GM12878 (cell line): Measurements from ENCODE around the gene LAYN. TPM values are rescaled to one million over a fixed set of nuclear protein-coding genes. Genes with fewer than 3 reads are reported as not detected.
A peak's percentile ranks its signal among the peaks of the same experiment; 100 is the strongest.

Experiments used
- ATAC-seq: fragments of 200-7000 bp; cut with Tn5 transposase; 3 replicates; pipeline ENCODE4 v1.9.1; 2020; ENCODE audit warnings: mild to moderate bottlenecking, moderate library complexity
- BruUV-seq: library from RNA; stranded (reverse); fragments of 400-500 nt; replicated peaks from 2 replicates; lab custom pipeline; 2021; lab: Mats Ljungman, UMichigan
- CTCF ChIA-PET: fragments of 300-600 bp; sonication (Branson Sonifier 250); formaldehyde crosslinking; extraction: SDS; loops from one replicate; lab custom pipeline; 2021; ENCODE audit warnings: inconsistent platforms; lab: Yijun Ruan, JAX
- POLR2A ChIA-PET: fragments of 350-600 bp; formaldehyde crosslinking; extraction: SDS; loops from one replicate; lab custom pipeline; 2021; ENCODE audit warnings: inconsistent platforms; lab: Charles Lee
- RAD21 ChIA-PET: fragments of 300-600 bp; sonication (Branson Sonifier 250); formaldehyde crosslinking; loops from one replicate; lab custom pipeline; 2023; ENCODE audit warnings: antibody characterized with exemption; ENCODE audit not compliant: unreplicated experiment; lab: Charles Lee
- SMC1A ChIA-PET: fragments of 300-600 bp; sonication (Branson Sonifier 250); formaldehyde crosslinking; loops from one replicate; lab custom pipeline; 2023; ENCODE audit not compliant: unreplicated experiment, uncharacterized antibody; lab: Charles Lee
- DNase-seq: peaks from one replicate; pipeline ENCODE4 v3.0.0-alpha.2; 2011; ENCODE audit warnings: low read depth, low spot score
- FAIRE-seq: peaks from 3 replicates; lab custom pipeline; 2011; peaks lifted over from hg19 to GRCh38; lab: Jason Lieb, UNC
- H2AFZ ChIP-seq: 2 replicates; pipeline ENCODE4 v1.6.0; 2011; ENCODE audit warnings: low read depth, low read length, control low read depth; ENCODE audit not compliant: control insufficient read depth
- H3K27ac ChIP-seq: 2 replicates; pipeline ENCODE4 v1.5.1; 2011; ENCODE audit warnings: control low read depth; ENCODE audit not compliant: control insufficient read depth, insufficient read depth
- H3K27me3 ChIP-seq, 2 experiments: replicated peaks in 1 of 2; 2 replicates each; pipeline versions ENCODE4 v1.6.0 to v1.6.1; 2011; ENCODE audit warnings: low read length in 1 of 2; ENCODE audit not compliant: control insufficient read depth in 2 of 2, insufficient read depth in 2 of 2
- H3K36me3 ChIP-seq, 2 experiments: 2 replicates each; pipeline ENCODE4 v1.5.1; 2011; ENCODE audit warnings: low read length in 1 of 2; ENCODE audit not compliant: control insufficient read depth in 2 of 2, insufficient read depth in 2 of 2
- H3K4me1 ChIP-seq: 2 replicates; pipeline ENCODE4 v1.6.1; 2011; ENCODE audit warnings: mild to moderate bottlenecking, low read length, moderate library complexity, mixed read lengths; ENCODE audit not compliant: control insufficient read depth, insufficient read depth
- H3K4me2 ChIP-seq: 2 replicates; pipeline ENCODE4 v1.6.0; 2011; ENCODE audit warnings: control low read depth; ENCODE audit not compliant: control insufficient read depth, insufficient read depth
- H3K4me3 ChIP-seq: fragments of 200-600 bp; sonication (generic); 2 replicates; pipeline ENCODE4 v1.5.1; 2016
- H3K79me2 ChIP-seq: 2 replicates; pipeline ENCODE4 v1.6.0; 2011; ENCODE audit warnings: low read length; ENCODE audit not compliant: control insufficient read depth, insufficient read depth
- H3K9ac ChIP-seq: 2 replicates; pipeline ENCODE4 v1.8.0; 2011; ENCODE audit warnings: low read length, control low read depth, mixed read lengths; ENCODE audit not compliant: control insufficient read depth, insufficient read depth
- H3K9me3 ChIP-seq: replicated peaks from 3 replicates; pipeline ENCODE4 v1.5.1; 2011; ENCODE audit warnings: mild to moderate bottlenecking, low read length; ENCODE audit not compliant: control insufficient read depth, insufficient read depth
- H4K20me1 ChIP-seq: 2 replicates; pipeline ENCODE4 v1.6.0; 2011; ENCODE audit not compliant: control insufficient read depth, insufficient read depth
- JUNB ChIP-seq: IDR thresholded peaks from 2 replicates; pipeline ENCODE4 v1.6.1; 2016; ENCODE audit warnings: antibody characterized with exemption, mild to moderate bottlenecking
- NFIC ChIP-seq: IDR thresholded peaks from 2 replicates; pipeline ENCODE4 v1.6.1; 2012; ENCODE audit warnings: low read depth, mild to moderate bottlenecking, inconsistent platforms, low read length, moderate library complexity
- RB1 ChIP-seq: fragments of 450-650 bp; formaldehyde crosslinking; IDR thresholded peaks from 2 replicates; pipeline ENCODE4 v1.6.1; 2017; ENCODE audit warnings: mild to moderate bottlenecking, borderline replicate concordance
- ZSCAN29 ChIP-seq: fragments of 450-650 bp; IDR thresholded peaks from 2 replicates; pipeline ENCODE4 v1.6.1; 2017; ENCODE audit warnings: mild to moderate bottlenecking, moderate library complexity
- WGBS: methylation state at CpG from one replicate; pipeline ENCODE4 v1.1.6; 2016; ENCODE audit warnings: low lambda C conversion rate; ENCODE audit not compliant: insufficient replicate concordance, insufficient coverage; ENCODE audit errors: missing lambda C conversion rate; 5-methylcytosine and 5-hydroxymethylcytosine counted together
- in situ Hi-C: fragments of 300-500 bp; cut with MboI; formaldehyde crosslinking; loops from 9 replicates; pipeline ENCODE4 v1.14.3; 2018; ENCODE audit warnings: mixed read lengths
- intact Hi-C: fragments of 100-400 bp; cut with micrococcal nuclease; formaldehyde crosslinking; loops from one replicate; pipeline ENCODE4 v1.14.2; 2022; ENCODE audit not compliant: unreplicated experiment
- polyA plus RNA-seq, 11 experiments: library from polyadenylated mRNA; depleted of rRNA in 4 of 11; unstranded in 6 of 11; stranded (reverse) in 5 of 11; fragments of >200 nt; fragmentation: Nextera tagmentation in 4 of 11; fragmentation: Illumina TruSeq in 1 of 11; extraction: Ambion mirVana in 4 of 11; extraction: Trizol in 1 of 11; gene quantifications; 1 replicate in 1 of 11; 2 replicates in 10 of 11; pipeline versions ENCODE4 v1.2.1 to v1.2.3, GENCODE V29; 2011 to 2016; ENCODE audit warnings: inconsistent platforms in 2 of 11, missing spikeins in 2 of 11, low read depth in 1 of 11
- total RNA-seq, 4 experiments: library from RNA; depleted of rRNA in 3 of 4; stranded (reverse); fragments of >200 nt in 3 of 4; fragmentation: Illumina TruSeq in 1 of 4; extraction: Trizol in 1 of 4; gene quantifications; 2 replicates each; pipeline versions ENCODE4 v1.2.1 to v1.2.3, GENCODE V29; 2013 to 2021
- TF ChIP-seq, protein P1 (sequence below): fragments of 450-650 bp; IDR thresholded peaks from 2 replicates; pipeline ENCODE4 v1.6.1; 2016; ENCODE audit warnings: mild to moderate bottlenecking

LAYN gene
- total and polyA plus RNA-seq, 10 of the 15 experiments (the other 5 are each of a cell fraction or from before 2014, with no cell fraction given): 0.06 to 0.14 (median 0.10) TPM; not detected in 7

DNA sequence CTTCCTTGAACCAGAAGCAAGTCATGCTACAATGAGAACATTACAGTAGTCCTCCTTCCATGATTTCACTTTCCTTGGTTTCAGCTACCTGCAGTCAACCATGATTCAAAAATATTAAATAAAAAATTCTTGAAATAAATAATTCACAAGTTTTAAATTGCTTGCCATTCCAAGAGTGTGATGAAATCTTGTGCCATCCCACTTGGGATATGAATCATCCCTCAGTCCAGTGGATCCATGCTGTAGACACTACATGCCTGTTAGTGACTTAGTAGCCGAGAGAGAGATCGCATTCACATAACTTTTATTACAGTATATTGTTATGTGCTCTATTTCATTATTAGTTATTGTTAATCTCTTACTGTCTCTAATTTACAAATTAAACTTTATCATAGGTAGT is 20.0 kb upstream of the LAYN start (continued):
- TF ChIP-seq, protein P1, sequence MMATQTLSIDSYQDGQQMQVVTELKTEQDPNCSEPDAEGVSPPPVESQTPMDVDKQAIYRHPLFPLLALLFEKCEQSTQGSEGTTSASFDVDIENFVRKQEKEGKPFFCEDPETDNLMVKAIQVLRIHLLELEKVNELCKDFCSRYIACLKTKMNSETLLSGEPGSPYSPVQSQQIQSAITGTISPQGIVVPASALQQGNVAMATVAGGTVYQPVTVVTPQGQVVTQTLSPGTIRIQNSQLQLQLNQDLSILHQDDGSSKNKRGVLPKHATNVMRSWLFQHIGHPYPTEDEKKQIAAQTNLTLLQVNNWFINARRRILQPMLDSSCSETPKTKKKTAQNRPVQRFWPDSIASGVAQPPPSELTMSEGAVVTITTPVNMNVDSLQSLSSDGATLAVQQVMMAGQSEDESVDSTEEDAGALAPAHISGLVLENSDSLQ: no peak

DNA sequence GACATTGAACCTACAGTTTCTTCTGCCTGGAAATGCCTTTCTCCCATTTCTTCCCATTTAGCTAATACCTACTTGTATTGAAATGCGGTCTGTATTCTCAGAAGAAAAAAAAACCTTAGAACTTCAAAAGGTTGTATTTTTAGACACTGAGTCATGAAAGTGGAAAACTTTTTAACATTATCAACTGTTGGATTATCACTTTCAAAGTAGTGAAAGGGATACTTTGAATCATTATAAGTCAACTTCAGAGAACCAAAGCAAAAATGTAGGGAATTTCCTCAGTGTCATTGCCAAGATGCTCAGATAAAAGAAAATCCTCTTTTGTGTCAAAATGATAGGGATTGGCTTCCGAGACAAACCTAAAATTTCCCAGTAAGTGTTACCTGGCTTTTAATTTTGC is 19.4 kb upstream of the LAYN start:
- ChIA-PET RAD21 (no interaction called here), CTCF (interaction anchor here (1.1 kb wide), 1 partner anchor 11 kb away, joined by 5 read pairs; no protein-coding TSS in a partner anchor), SMC1A (no interaction called here)
- H3K79me2 ChIP-seq: no peaks in the 10 kb centered on the region
- no peak overlapping the region for H3K27ac ChIP-seq
- BruUV-seq: no TSS peak
- FAIRE-seq: no peak
- H2AFZ ChIP-seq: no peak overlapping the region
- H3K9ac ChIP-seq: no peak overlapping the region
- H3K9me3 ChIP-seq: no peaks in the 10 kb centered on the region
- DNase-seq: no peak
- H3K36me3 ChIP-seq: no peaks in the 10 kb centered on the region
- ATAC-seq: no peak
- in situ Hi-C loops: no loop called here
- H4K20me1 ChIP-seq: no peaks in the 10 kb centered on the region
- no peaks in the 10 kb centered on the region for H3K4me1 ChIP-seq
- WGBS: 0% methylated on average over 2 of the region's 2 CpGs
- H3K4me2 ChIP-seq: no peak overlapping the region
- no peak overlapping the region for H3K4me3 ChIP-seq
- TF ChIP-seq, protein P1: no peak
- peak; percentile 36; the same call in 1 of the 2 replicates for TF ChIP-seq JUNB
- TF ChIP-seq RB1: no peak
- TF ChIP-seq ZSCAN29: no peak
- peak; percentile 55; the same call in 1 of the 2 replicates for TF ChIP-seq NFIC
- TF ChIP-seq, all 136 proteins: peak for 2
- no peaks in the 10 kb centered on the region for H3K27me3 ChIP-seq
- POLR2A ChIA-PET: interaction anchor here (0.6 kb wide), 1 partner anchor 241 kb away, joined by 4 read pairs; no protein-coding TSS in a partner anchor
- intact Hi-C loops: no loop called here
